Astrocyte of the hippocampus (primary cell): ENCODE data around the gene STK36.

Source experiments
- DNase-seq: peaks from one replicate; pipeline ENCODE4 v3.0.0; 2011; ENCODE audit warnings: low read depth, low spot score

STK36 gene

GRCh38 chr2:218671654-218672566, at the start of gene STK36, which contains the start of gene RNF25:
STK36 (plus strand) TSS chr2:218672086; CDS start chr2:218672830, 744 bp downstream.
RNF25 (minus strand) TSS chr2:218672002; CDS start chr2:218671970, 32 bp downstream.
- peak; percentile 96 for DNase-seq

- DNase-seq, result peak; percentile 41
Measured at GRCh38 chr2:218622606-218623365, 49.1 kb upstream of the STK36 start.

- DNase-seq, result no peak
Measured at GRCh38 chr2:218623366-218623705, 48.5 kb upstream of the STK36 start.

- DNase-seq, result no peak
Measured at GRCh38 chr2:218626369-218626768, 45.5 kb upstream of the STK36 start.

GRCh38 chr2:218627939-218628338, 43.9 kb upstream of the STK36 start:
- no peak for DNase-seq

- DNase-seq, result peak; percentile 44
Measured at GRCh38 chr2:218631837-218632236, 40.0 kb upstream of the STK36 start.

DNA sequence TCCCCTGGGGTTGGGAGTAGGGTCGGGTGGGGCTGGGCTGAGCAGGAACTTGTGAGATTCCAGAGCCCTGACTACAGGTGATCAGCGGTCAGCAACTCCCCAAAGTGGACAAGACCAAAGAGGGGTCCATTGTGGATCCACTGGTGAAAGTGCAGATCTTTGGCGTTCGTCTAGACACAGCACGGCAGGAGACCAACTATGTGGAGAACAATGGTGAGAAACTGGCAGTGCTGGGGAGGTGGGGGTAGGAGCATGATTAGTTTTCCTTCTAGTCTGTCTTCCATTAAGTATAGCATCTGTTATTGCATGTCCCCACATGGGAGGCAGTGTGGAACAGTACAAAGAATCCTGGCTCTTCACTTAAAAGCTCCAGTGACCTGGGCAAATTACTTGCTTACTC, 36.2 kb upstream of the STK36 start:
- no peak for DNase-seq

DNA sequence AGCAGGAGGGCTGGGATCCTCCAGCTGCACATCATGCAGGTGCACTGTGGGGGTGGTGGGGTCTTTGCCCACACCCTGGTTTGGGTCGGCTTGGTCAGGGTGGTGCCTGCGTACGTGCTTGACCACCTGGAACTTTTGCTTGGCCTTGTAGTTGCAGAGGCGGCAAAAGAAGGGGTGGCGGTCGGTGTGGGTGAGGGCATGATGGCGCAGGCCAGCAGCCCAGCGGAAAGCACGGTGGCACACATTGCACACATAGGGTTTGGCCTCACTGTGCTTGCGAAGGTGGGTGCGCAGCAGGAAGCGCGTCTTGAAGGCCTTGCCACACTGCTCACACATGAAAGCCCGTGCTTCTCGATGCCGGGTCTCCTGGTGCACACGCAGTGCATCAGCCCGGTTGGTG, 33.5 kb upstream of the STK36 start:
- no peak for DNase-seq

GRCh38 chr2:218642121-218642656, 29.7 kb upstream of the STK36 start:
- DNase-seq, result no peak

GRCh38 chr2:218642786-218643185, 29.1 kb upstream of the STK36 start:
- no peak for DNase-seq

- DNase-seq, result no peak
Measured at GRCh38 chr2:218643751-218644310, 28.1 kb upstream of the STK36 start.

DNA sequence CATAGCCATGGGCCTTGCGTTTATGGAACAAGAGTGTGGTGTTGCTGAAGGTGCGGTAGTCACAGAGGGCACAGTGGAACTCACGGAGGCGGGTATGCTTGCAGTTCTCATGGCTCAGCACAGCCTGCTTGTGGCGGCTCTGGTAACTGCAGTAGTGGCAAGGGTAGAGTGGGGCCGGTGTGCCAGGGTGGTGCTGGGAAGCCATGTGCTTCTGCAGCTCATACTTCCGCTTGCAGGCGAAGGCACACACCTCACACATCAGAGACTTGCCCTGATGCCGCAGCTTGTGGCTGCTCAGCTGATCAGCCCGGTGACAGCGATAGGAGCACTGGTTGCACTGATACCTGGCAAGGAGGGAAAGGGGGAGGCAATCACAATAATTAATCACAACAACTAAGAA, 27.2 kb upstream of the STK36 start:
- DNase-seq, result no peak

DNA sequence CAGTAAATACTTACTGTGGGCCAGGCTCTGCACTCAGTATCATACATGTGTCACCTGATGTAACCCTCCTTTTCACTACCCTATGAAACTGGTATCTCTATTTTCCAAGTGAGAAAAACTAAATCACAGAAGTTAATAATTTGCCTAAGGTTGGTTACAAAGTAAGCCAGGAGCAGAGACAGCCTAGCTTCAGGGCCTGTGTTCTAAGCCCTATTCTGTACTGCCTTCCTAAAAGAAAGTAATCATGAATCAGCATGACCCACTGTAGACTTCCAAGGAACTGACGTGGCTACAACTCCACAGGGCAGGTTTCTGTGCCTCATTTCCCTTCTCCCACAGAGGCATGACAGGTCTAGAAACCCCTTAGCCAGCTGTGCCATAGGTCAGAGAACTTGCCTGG, 26.8 kb upstream of the STK36 start:
- DNase-seq, result peak; percentile 25

GRCh38 chr2:218648088-218648786, 23.6 kb upstream of the STK36 start:
- peak; percentile 73 for DNase-seq

GRCh38 chr2:218648787-218649100, 23.1 kb upstream of the STK36 start:
- no peak for DNase-seq

- no peak for DNase-seq
Measured at GRCh38 chr2:218655751-218656150, 16.1 kb upstream of the STK36 start.

DNA sequence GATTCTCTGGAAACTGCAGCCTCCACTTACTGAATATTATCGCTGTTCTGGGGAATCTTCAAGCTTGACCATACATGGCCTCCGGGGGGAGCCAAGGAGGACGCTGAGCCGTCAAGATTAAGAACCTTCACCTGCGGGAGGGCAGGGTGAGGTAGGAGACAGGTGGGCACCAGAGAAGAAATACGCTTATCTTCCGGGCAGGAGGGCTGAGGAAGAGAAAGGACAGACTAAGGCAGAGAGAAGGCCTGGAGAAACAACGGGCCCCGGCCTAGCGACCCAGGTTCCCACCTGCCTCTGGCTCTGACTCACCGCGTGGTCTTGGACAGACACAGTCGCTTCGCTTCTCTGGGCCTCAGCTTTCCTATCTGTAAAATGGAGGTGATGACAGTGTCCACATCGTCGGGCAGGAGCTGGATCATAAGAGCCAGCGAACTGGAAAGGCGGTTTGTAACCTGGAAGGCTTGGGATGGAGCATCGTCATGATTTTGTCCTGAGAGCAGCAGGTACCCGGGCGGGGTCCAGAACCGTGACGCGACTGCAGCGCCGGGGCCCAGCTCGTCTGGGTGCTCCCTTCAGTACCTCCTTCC, 13.1 kb upstream of the STK36 start:
- DNase-seq, result peak; percentile 69

DNA sequence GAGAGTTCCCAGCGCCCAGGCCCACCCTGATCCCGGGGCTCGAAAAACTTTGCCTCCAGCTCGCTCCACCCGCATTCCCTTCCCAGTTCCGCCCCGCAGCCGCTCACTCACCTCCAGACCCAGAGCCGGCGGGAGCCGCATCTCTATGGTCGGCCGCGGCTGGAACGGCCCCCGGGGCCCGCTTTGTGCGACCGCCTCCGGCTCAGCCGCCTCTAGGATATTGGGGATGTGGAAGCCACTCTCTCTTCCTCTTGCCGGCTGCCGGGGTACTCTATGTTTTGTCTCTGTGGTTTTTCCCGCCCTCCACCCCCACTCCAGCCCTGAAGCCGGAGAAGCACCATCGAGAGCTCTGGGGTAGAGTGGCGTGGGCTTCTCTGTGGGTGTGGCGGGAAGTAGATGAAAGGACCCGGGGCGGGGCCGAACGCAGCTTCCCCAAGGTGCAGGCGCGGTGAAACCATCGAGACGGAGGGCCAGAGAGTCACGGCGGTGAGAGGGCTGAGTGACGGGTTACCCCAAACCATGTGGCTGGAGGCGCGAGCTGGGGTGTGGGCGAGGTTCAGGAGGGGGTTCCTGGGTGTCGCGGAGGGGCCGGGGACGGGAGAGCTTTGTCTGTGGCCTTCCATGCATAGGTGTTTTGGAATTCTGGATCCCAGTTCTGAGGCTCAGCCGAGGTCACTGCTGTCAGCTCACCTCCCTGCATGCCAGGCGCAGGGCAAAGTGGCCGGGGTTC, 12.5 kb upstream of the STK36 start, which contains the start of the genes BCS1L and ZNF142:
BCS1L (plus strand) TSS at position 426 of the 730 bp plus-strand sequence. CDS start 1,305 bp downstream, outside the sequence.
ZNF142 (minus strand) TSS at position 366 of the 730 bp plus-strand sequence. CDS start 3,194 bp downstream, outside the sequence.
- peak; percentile 95 for DNase-seq

- no peak for DNase-seq
Measured at GRCh38 chr2:218659988-218660358, 11.9 kb upstream of the STK36 start.

DNA sequence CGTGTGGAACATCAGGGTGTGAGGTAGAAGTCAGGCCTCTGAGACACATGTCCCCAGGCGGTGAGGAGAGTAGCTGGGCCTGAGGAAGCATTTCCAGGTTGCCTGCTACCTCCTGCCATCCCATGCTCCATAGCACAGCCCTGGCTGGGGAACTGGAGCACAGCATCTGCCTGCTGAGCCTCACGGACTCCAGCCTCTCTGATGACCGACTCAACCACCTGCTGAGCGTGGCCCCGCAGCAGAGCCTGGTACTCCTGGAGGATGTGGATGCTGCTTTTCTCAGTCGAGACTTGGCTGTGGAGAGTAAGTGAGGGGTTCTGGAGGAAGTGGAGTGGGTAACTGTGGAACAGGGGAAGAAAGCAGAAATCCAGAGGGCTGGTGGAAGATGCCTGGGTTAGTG, 9.5 kb upstream of the STK36 start:
- DNase-seq, result no peak
